HL-60 (cell line): ENCODE data around the gene CEP350.

Experiments used
- GABPA ChIP-seq: IDR thresholded peaks from 2 replicates; pipeline ENCODE4 v1.6.1; 2012; ENCODE audit warnings: low read depth
- POLR2AphosphoS5 ChIP-seq: IDR thresholded peaks from 2 replicates; pipeline ENCODE4 v1.6.1; 2012; ENCODE audit warnings: low read depth
- TF ChIP-seq, protein P1 (sequence below): IDR thresholded peaks from one replicate; pipeline ENCODE4 v1.5.1; 2011; ENCODE audit warnings: low read length, control low read depth, inconsistent platforms; ENCODE audit not compliant: insufficient read depth
- TF ChIP-seq, protein P2 (sequence below): IDR thresholded peaks from 2 replicates; pipeline ENCODE4 v1.6.1; 2012; ENCODE audit warnings: low read depth; ENCODE audit not compliant: insufficient replicate concordance

DNA sequence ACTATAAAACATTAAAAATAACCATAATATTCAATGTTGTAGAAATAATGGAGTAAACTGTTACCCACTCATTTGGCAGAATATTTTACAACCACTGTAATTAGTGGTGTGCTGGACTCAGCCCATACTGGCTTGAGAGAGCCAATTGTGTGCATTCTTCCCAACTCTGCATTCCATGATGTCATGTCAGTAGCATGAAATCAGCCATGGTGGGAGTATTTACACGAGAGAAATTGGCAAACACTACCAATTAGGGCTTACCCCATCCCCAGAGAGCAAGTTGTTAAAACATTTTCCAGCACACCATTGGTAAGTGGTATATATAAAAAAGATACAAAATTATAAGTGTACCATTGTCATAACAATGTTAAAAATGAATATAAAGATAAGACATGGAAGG lies 180.9 kb downstream of the CEP350 start:
- TF ChIP-seq POLR2AphosphoS5 (no peak), GABPA (no peak)
- TF ChIP-seq, protein P1, sequence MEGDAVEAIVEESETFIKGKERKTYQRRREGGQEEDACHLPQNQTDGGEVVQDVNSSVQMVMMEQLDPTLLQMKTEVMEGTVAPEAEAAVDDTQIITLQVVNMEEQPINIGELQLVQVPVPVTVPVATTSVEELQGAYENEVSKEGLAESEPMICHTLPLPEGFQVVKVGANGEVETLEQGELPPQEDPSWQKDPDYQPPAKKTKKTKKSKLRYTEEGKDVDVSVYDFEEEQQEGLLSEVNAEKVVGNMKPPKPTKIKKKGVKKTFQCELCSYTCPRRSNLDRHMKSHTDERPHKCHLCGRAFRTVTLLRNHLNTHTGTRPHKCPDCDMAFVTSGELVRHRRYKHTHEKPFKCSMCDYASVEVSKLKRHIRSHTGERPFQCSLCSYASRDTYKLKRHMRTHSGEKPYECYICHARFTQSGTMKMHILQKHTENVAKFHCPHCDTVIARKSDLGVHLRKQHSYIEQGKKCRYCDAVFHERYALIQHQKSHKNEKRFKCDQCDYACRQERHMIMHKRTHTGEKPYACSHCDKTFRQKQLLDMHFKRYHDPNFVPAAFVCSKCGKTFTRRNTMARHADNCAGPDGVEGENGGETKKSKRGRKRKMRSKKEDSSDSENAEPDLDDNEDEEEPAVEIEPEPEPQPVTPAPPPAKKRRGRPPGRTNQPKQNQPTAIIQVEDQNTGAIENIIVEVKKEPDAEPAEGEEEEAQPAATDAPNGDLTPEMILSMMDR, result no peak
- TF ChIP-seq, protein P2, sequence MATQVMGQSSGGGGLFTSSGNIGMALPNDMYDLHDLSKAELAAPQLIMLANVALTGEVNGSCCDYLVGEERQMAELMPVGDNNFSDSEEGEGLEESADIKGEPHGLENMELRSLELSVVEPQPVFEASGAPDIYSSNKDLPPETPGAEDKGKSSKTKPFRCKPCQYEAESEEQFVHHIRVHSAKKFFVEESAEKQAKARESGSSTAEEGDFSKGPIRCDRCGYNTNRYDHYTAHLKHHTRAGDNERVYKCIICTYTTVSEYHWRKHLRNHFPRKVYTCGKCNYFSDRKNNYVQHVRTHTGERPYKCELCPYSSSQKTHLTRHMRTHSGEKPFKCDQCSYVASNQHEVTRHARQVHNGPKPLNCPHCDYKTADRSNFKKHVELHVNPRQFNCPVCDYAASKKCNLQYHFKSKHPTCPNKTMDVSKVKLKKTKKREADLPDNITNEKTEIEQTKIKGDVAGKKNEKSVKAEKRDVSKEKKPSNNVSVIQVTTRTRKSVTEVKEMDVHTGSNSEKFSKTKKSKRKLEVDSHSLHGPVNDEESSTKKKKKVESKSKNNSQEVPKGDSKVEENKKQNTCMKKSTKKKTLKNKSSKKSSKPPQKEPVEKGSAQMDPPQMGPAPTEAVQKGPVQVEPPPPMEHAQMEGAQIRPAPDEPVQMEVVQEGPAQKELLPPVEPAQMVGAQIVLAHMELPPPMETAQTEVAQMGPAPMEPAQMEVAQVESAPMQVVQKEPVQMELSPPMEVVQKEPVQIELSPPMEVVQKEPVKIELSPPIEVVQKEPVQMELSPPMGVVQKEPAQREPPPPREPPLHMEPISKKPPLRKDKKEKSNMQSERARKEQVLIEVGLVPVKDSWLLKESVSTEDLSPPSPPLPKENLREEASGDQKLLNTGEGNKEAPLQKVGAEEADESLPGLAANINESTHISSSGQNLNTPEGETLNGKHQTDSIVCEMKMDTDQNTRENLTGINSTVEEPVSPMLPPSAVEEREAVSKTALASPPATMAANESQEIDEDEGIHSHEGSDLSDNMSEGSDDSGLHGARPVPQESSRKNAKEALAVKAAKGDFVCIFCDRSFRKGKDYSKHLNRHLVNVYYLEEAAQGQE, result no peak
